K562 (cell line): ENCODE measurements around the gene ACOT13. TPM values are rescaled to one million over a fixed set of nuclear protein-coding genes. Genes with fewer than 3 reads are reported as not detected.
"Not testable (repeated sequence)": the region's sequence is repeated elsewhere in the genome, so short reads cannot be mapped to it uniquely, and the experiment has no call there.

Source experiments
- ATAC-seq: fragments of 200-7000 bp; cut with Tn5 transposase; 3 replicates; pipeline ENCODE4 v1.9.1; 2020; ENCODE audit warnings: moderate library complexity
- BruUV-seq: library from RNA; stranded (reverse); fragments of 400-500 nt; replicated peaks from 2 replicates; lab custom pipeline; 2021; lab: Mats Ljungman, UMichigan
- CTCF ChIA-PET: fragments of 300-600 bp; formaldehyde crosslinking; extraction: SDS; loops from one replicate; lab custom pipeline; 2021; ENCODE audit warnings: low intra/inter-chr PET ratio; lab: Yijun Ruan, JAX
- POLR2A ChIA-PET: fragments of 300-600, 350-650 bp; sonication (Branson Sonifier 250); formaldehyde crosslinking; extraction: SDS; loops from one replicate; lab custom pipeline; 2021; ENCODE audit warnings: antibody characterized with exemption, inconsistent platforms; lab: Yijun Ruan, JAX
- DNase-seq, 4 experiments: peaks; one replicate each; pipeline versions ENCODE4 v3.0.0 to v3.0.0-alpha.2; 2011 to 2018; ENCODE audit warnings: low spot score in 3 of 4, mixed read lengths in 3 of 4; ENCODE audit errors: extremely low read depth in 1 of 4
- FAIRE-seq: peaks from 2 replicates; lab custom pipeline; 2011; peaks lifted over from hg19 to GRCh38; lab: Jason Lieb, UNC
- H2AFZ ChIP-seq: 2 replicates; pipeline ENCODE4 v1.6.0; 2011; ENCODE audit warnings: low read depth, low read length, control low read depth, inconsistent platforms
- H3K27ac ChIP-seq: fragments of 200-600 bp; 3 replicates; pipeline ENCODE4 v1.8.0; 2011; ENCODE audit warnings: low read depth, mild to moderate bottlenecking, control low read depth, inconsistent platforms, low read length, moderate library complexity, mixed read lengths; ENCODE audit errors: extremely low read depth
- H3K27me3 ChIP-seq, 2 experiments: fragments of 300-600 bp in 1 of 2; 2 replicates in 1 of 2; 3 replicates in 1 of 2; pipeline versions ENCODE4 v1.6.0 to v1.8.0; 2011; ENCODE audit warnings: inconsistent platforms in 2 of 2, low read length in 2 of 2, mild to moderate bottlenecking in 1 of 2, mixed read lengths in 1 of 2, moderate library complexity in 1 of 2; ENCODE audit not compliant: control insufficient read depth in 2 of 2, insufficient read depth in 2 of 2
- H3K36me3 ChIP-seq: fragments of 300-600 bp; 3 replicates; pipeline ENCODE4 v1.8.0; 2011; ENCODE audit warnings: mild to moderate bottlenecking, low read length, inconsistent platforms; ENCODE audit not compliant: control insufficient read depth, insufficient read depth
- H3K4me1 ChIP-seq, 2 experiments: fragments of 200-600 bp in 1 of 2; replicated peaks in 1 of 2; 2 replicates in 1 of 2; 3 replicates in 1 of 2; pipeline versions ENCODE4 v1.5.1 to v1.8.0; 2011; ENCODE audit warnings: inconsistent platforms in 2 of 2, low read length in 2 of 2, mild to moderate bottlenecking in 1 of 2, mixed read lengths in 1 of 2, moderate library complexity in 1 of 2; ENCODE audit not compliant: control insufficient read depth in 2 of 2, insufficient read depth in 2 of 2
- H3K4me2 ChIP-seq: 2 replicates; pipeline ENCODE4 v1.6.1; 2011; ENCODE audit warnings: low read length, control low read depth, inconsistent platforms, mixed read lengths; ENCODE audit not compliant: insufficient read depth
- H3K4me3 ChIP-seq: fragments of 200-600 bp; sonication (generic), shearing (Covaris generic); 2 replicates; pipeline ENCODE4 v1.5.1; 2016; ENCODE audit warnings: control low read depth, inconsistent platforms
- H3K79me2 ChIP-seq: fragments of 200-600 bp; 3 replicates; pipeline ENCODE4 v1.8.0; 2011; ENCODE audit warnings: low read length, inconsistent platforms; ENCODE audit not compliant: control insufficient read depth, insufficient read depth
- H3K9ac ChIP-seq, 2 experiments: 2 replicates each; pipeline versions ENCODE4 v1.6.0 to v1.6.1; 2011; ENCODE audit warnings: low read depth in 2 of 2, low read length in 2 of 2, control low read depth in 1 of 2, inconsistent platforms in 1 of 2, mild to moderate bottlenecking in 1 of 2, mixed read lengths in 1 of 2; ENCODE audit not compliant: insufficient read depth in 1 of 2
- H3K9me1 ChIP-seq: one replicate; pipeline ENCODE4 v1.6.0; 2011; ENCODE audit warnings: inconsistent platforms, mild to moderate bottlenecking, low read length, moderate library complexity; ENCODE audit not compliant: control insufficient read depth, insufficient read depth
- H3K9me3 ChIP-seq: replicated peaks from 2 replicates; pipeline ENCODE4 v1.5.1; 2011; ENCODE audit warnings: low read depth, low read length, inconsistent platforms; ENCODE audit not compliant: control insufficient read depth, insufficient read depth
- H4K20me1 ChIP-seq: replicated peaks from 2 replicates; pipeline ENCODE4 v1.6.1; 2011; ENCODE audit warnings: low read length, inconsistent platforms, mixed read lengths; ENCODE audit not compliant: control insufficient read depth, insufficient read depth
- BCOR ChIP-seq: fragments of 450-650 bp; IDR thresholded peaks from 2 replicates; pipeline ENCODE4 v1.6.1; 2016
- EGR1 ChIP-seq: fragments of 450-650 bp; conservative IDR thresholded peaks from 2 replicates; pipeline ENCODE4 v1.6.1; 2017; ENCODE audit warnings: mild to moderate bottlenecking
- RAD21 ChIP-seq, 2 experiments: fragments of 250-450 bp in 1 of 2; fragments of 450-650 bp in 1 of 2; sonication (Bioruptor Pico) in 1 of 2; formaldehyde crosslinking in 1 of 2; IDR thresholded peaks in 1 of 2; conservative IDR thresholded peaks in 1 of 2; 2 replicates each; pipeline versions ENCODE4 v1.4.0 to v1.8.0; 2020 to 2022; ENCODE audit warnings: mild to moderate bottlenecking in 2 of 2, moderate library complexity in 1 of 2
- TOE1 ChIP-seq, 2 experiments: fragments of 450-650 bp in 1 of 2; sonication (generic) in 1 of 2; formaldehyde crosslinking in 1 of 2; IDR thresholded peaks; 2 replicates each; pipeline versions ENCODE4 v1.7.1 to v1.8.0; 2016 to 2022; ENCODE audit warnings: borderline replicate concordance in 2 of 2, mild to moderate bottlenecking in 2 of 2, antibody characterized with exemption in 1 of 2, inconsistent platforms in 1 of 2, low read depth in 1 of 2, missing genetic modification reagents in 1 of 2, moderate library complexity in 1 of 2
- ZNF24 ChIP-seq: fragments of 450-650 bp; IDR thresholded peaks from 2 replicates; pipeline ENCODE4 v1.6.1; 2016
- WGBS: fragments of 100-300 bp; shearing (Covaris generic); methylation state at CpG from one replicate; pipeline ENCODE4 v1.1.6; 2016; ENCODE audit warnings: low coverage, mixed read lengths; ENCODE audit not compliant: insufficient coverage; ENCODE audit errors: missing lambda C conversion rate; 5-methylcytosine and 5-hydroxymethylcytosine counted together
- in situ Hi-C: fragments of 300-500 bp; cut with MboI; formaldehyde crosslinking; loops from 4 replicates; pipeline ENCODE4 v1.15.0; 2018; ENCODE audit warnings: inconsistent platforms, mixed read lengths
- intact Hi-C: fragments of 100-400 bp; cut with micrococcal nuclease; formaldehyde crosslinking; loops from 2 replicates; pipeline ENCODE4 v1.14.2; 2022
- polyA plus RNA-seq, 8 experiments: library from polyadenylated mRNA; depleted of rRNA in 4 of 8; stranded (reverse) in 5 of 8; unstranded in 3 of 8; fragments of >200 nt; fragmentation: Nextera tagmentation in 2 of 8; fragmentation: Illumina TruSeq in 1 of 8; extraction: Ambion mirVana in 2 of 8; extraction: Trizol in 1 of 8; gene quantifications; 2 replicates each; pipeline versions ENCODE4 v1.2.1 to v1.2.3, GENCODE V29; 2011 to 2014; ENCODE audit warnings: inconsistent platforms in 1 of 8, missing spikeins in 1 of 8
- total RNA-seq, 7 experiments: library from RNA; depleted of rRNA in 6 of 7; stranded (reverse); fragments of >200 nt in 6 of 7; fragmentation: Illumina TruSeq in 2 of 7; extraction: Trizol in 2 of 7; gene quantifications; 2 replicates each; pipeline versions ENCODE4 v1.2.1 to v1.2.3, GENCODE V29; 2011 to 2021; ENCODE audit warnings: low replicate concordance in 1 of 7
- TF ChIP-seq, protein P1 (sequence below): fragments of 450-650 bp; formaldehyde crosslinking; IDR thresholded peaks from 2 replicates; pipeline ENCODE4 v1.4.0; 2020; ENCODE audit warnings: mild to moderate bottlenecking, moderate library complexity
- TF ChIP-seq, protein P2 (sequence below), 2 experiments: fragments of 450-650 bp; formaldehyde crosslinking in 1 of 2; IDR thresholded peaks; 2 replicates each; pipeline versions ENCODE4 v1.4.0 to v1.6.1; 2014 to 2020; ENCODE audit warnings: mild to moderate bottlenecking in 2 of 2, borderline replicate concordance in 1 of 2, low read depth in 1 of 2

Gene ACOT13
- total and polyA plus RNA-seq, 9 of the 15 experiments (the other 6 are each of a cell fraction or from before 2014, with no cell fraction given) = 14.1 to 129 (median 65.7) TPM

DNA sequence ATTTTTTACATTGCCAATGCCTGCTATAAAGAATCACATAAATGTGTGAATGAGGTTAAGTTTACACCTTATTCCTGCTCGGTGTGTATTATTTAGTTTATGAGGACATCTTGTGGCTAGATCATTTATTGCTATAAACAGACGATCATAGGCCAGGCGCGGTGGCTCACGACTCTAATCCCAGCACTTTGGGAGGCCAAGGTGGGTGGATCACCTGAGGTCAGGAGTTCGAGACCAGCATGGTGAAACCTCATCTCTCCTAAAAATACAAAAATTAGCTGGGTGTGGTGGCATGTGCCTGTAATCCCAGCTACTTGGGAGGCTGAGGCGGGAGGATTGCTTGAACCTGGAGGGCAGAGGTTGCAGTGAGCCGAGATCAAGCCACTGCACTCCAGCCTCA lies 28.8 kb downstream of the ACOT13 start:
- CTCF ChIA-PET = interaction anchor here (1.2 to 3.5 kb wide), 5 partner anchors 113 to 412 kb away, joined by 3 to 67 read pairs (median 8); no protein-coding TSS in a partner anchor
- H3K4me2 ChIP-seq; H3K79me2 ChIP-seq; H3K27ac ChIP-seq; POLR2A ChIA-PET; H3K27me3 ChIP-seq; BruUV-seq; H3K9ac ChIP-seq; H3K4me3 ChIP-seq; H2AFZ ChIP-seq; H4K20me1 ChIP-seq; H3K9me1 ChIP-seq; H3K4me1 ChIP-seq; H3K9me3 ChIP-seq; TF ChIP-seq TOE1 (CRISPR knock-in tag; IDR thresholded peaks at IDR 0.05; ENCODE audit: borderline replicate concordance, low read depth): not testable (repeated sequence)
- in situ Hi-C loops (loop anchor here (5.0 kb wide), 1 partner anchor 113 kb away; no protein-coding TSS in a partner anchor), intact Hi-C loops (loop anchor here (1.0 to 5.0 kb wide), 5 partner anchors 112 to 413 kb away; no protein-coding TSS in a partner anchor)
- ATAC-seq (peak; percentile 96), FAIRE-seq (peak; percentile 69), DNase-seq (peak in 3 of 4 experiments; percentile 29 to 60 (median 39))
- WGBS = 34% methylated on average over 8 of the region's 8 CpGs
- peaks cover 17% of the 10 kb centered on the region; the same call in 2 of the 3 replicates for H3K36me3 ChIP-seq
- TF ChIP-seq BCOR (0 out of 2 replicates have a peak, but pooled peaks have one; percentile 21), RAD21 (CRISPR knock-in tag; conservative IDR thresholded peaks at IDR 0.05 in 1 of 2, IDR thresholded peaks at IDR 0.05 in 1 of 2) (peak; percentile 83 to 93), ZNF24 (peak; percentile 52; the same call in 1 of the 2 replicates), EGR1 (peak; percentile 32; the same call in 1 of the 2 replicates), TOE1 (IDR thresholded peaks at IDR 0.05; ENCODE audit: borderline replicate concordance) (peak; percentile 29; the same call in 1 of the 2 replicates)
- TF ChIP-seq, protein P1, sequence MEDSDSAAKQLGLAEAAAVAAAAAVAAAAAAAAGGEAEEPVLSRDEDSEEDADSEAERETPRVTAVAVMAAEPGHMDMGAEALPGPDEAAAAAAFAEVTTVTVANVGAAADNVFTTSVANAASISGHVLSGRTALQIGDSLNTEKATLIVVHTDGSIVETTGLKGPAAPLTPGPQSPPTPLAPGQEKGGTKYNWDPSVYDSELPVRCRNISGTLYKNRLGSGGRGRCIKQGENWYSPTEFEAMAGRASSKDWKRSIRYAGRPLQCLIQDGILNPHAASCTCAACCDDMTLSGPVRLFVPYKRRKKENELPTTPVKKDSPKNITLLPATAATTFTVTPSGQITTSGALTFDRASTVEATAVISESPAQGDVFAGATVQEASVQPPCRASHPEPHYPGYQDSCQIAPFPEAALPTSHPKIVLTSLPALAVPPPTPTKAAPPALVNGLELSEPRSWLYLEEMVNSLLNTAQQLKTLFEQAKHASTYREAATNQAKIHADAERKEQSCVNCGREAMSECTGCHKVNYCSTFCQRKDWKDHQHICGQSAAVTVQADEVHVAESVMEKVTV (CRISPR knock-in tag) = peak; percentile 81
- TF ChIP-seq, protein P2, sequence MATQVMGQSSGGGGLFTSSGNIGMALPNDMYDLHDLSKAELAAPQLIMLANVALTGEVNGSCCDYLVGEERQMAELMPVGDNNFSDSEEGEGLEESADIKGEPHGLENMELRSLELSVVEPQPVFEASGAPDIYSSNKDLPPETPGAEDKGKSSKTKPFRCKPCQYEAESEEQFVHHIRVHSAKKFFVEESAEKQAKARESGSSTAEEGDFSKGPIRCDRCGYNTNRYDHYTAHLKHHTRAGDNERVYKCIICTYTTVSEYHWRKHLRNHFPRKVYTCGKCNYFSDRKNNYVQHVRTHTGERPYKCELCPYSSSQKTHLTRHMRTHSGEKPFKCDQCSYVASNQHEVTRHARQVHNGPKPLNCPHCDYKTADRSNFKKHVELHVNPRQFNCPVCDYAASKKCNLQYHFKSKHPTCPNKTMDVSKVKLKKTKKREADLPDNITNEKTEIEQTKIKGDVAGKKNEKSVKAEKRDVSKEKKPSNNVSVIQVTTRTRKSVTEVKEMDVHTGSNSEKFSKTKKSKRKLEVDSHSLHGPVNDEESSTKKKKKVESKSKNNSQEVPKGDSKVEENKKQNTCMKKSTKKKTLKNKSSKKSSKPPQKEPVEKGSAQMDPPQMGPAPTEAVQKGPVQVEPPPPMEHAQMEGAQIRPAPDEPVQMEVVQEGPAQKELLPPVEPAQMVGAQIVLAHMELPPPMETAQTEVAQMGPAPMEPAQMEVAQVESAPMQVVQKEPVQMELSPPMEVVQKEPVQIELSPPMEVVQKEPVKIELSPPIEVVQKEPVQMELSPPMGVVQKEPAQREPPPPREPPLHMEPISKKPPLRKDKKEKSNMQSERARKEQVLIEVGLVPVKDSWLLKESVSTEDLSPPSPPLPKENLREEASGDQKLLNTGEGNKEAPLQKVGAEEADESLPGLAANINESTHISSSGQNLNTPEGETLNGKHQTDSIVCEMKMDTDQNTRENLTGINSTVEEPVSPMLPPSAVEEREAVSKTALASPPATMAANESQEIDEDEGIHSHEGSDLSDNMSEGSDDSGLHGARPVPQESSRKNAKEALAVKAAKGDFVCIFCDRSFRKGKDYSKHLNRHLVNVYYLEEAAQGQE (IDR thresholded peaks at IDR 0.05; ENCODE audit: borderline replicate concordance) = peak; percentile 87
- TF ChIP-seq, protein P2 (CRISPR knock-in tag; IDR thresholded peaks at IDR 0.05; ENCODE audit: low read depth) = not testable (repeated sequence)
